K562 (cell line): Measurements from ENCODE around the gene SPTAN1. TPM values are rescaled to one million over a fixed set of nuclear protein-coding genes. Genes with fewer than 3 reads are reported as not detected.

ENCODE experiments used
- ATAC-seq: fragments of 200-7000 bp; cut with Tn5 transposase; 3 replicates; pipeline ENCODE4 v1.9.1; 2020; ENCODE audit warnings: moderate library complexity
- BruUV-seq: library from RNA; stranded (reverse); fragments of 400-500 nt; replicated peaks from 2 replicates; lab custom pipeline; 2021; lab: Mats Ljungman, UMichigan
- CTCF ChIA-PET: fragments of 300-600 bp; formaldehyde crosslinking; extraction: SDS; loops from one replicate; lab custom pipeline; 2021; ENCODE audit warnings: low intra/inter-chr PET ratio; lab: Yijun Ruan, JAX
- POLR2A ChIA-PET: fragments of 300-600, 350-650 bp; sonication (Branson Sonifier 250); formaldehyde crosslinking; extraction: SDS; loops from one replicate; lab custom pipeline; 2021; ENCODE audit warnings: antibody characterized with exemption, inconsistent platforms; lab: Yijun Ruan, JAX
- DNase-seq, 4 experiments: peaks; one replicate each; pipeline versions ENCODE4 v3.0.0 to v3.0.0-alpha.2; 2011 to 2018; ENCODE audit warnings: low spot score in 3 of 4, mixed read lengths in 3 of 4; ENCODE audit errors: extremely low read depth in 1 of 4
- FAIRE-seq: peaks from 2 replicates; lab custom pipeline; 2011; peaks lifted over from hg19 to GRCh38; lab: Jason Lieb, UNC
- H2AFZ ChIP-seq: 2 replicates; pipeline ENCODE4 v1.6.0; 2011; ENCODE audit warnings: low read depth, low read length, control low read depth, inconsistent platforms
- H3K27ac ChIP-seq: fragments of 200-600 bp; 3 replicates; pipeline ENCODE4 v1.8.0; 2011; ENCODE audit warnings: low read depth, mild to moderate bottlenecking, control low read depth, inconsistent platforms, low read length, moderate library complexity, mixed read lengths; ENCODE audit errors: extremely low read depth
- H3K27me3 ChIP-seq, 2 experiments: fragments of 300-600 bp in 1 of 2; 2 replicates in 1 of 2; 3 replicates in 1 of 2; pipeline versions ENCODE4 v1.6.0 to v1.8.0; 2011; ENCODE audit warnings: inconsistent platforms in 2 of 2, low read length in 2 of 2, mild to moderate bottlenecking in 1 of 2, mixed read lengths in 1 of 2, moderate library complexity in 1 of 2; ENCODE audit not compliant: control insufficient read depth in 2 of 2, insufficient read depth in 2 of 2
- H3K36me3 ChIP-seq: fragments of 300-600 bp; 3 replicates; pipeline ENCODE4 v1.8.0; 2011; ENCODE audit warnings: mild to moderate bottlenecking, low read length, inconsistent platforms; ENCODE audit not compliant: control insufficient read depth, insufficient read depth
- H3K4me1 ChIP-seq, 2 experiments: fragments of 200-600 bp in 1 of 2; replicated peaks in 1 of 2; 2 replicates in 1 of 2; 3 replicates in 1 of 2; pipeline versions ENCODE4 v1.5.1 to v1.8.0; 2011; ENCODE audit warnings: inconsistent platforms in 2 of 2, low read length in 2 of 2, mild to moderate bottlenecking in 1 of 2, mixed read lengths in 1 of 2, moderate library complexity in 1 of 2; ENCODE audit not compliant: control insufficient read depth in 2 of 2, insufficient read depth in 2 of 2
- H3K4me2 ChIP-seq: 2 replicates; pipeline ENCODE4 v1.6.1; 2011; ENCODE audit warnings: low read length, control low read depth, inconsistent platforms, mixed read lengths; ENCODE audit not compliant: insufficient read depth
- H3K4me3 ChIP-seq: fragments of 200-600 bp; sonication (generic), shearing (Covaris generic); 2 replicates; pipeline ENCODE4 v1.5.1; 2016; ENCODE audit warnings: control low read depth, inconsistent platforms
- H3K79me2 ChIP-seq: fragments of 200-600 bp; 3 replicates; pipeline ENCODE4 v1.8.0; 2011; ENCODE audit warnings: low read length, inconsistent platforms; ENCODE audit not compliant: control insufficient read depth, insufficient read depth
- H3K9ac ChIP-seq, 2 experiments: 2 replicates each; pipeline versions ENCODE4 v1.6.0 to v1.6.1; 2011; ENCODE audit warnings: low read depth in 2 of 2, low read length in 2 of 2, control low read depth in 1 of 2, inconsistent platforms in 1 of 2, mild to moderate bottlenecking in 1 of 2, mixed read lengths in 1 of 2; ENCODE audit not compliant: insufficient read depth in 1 of 2
- H3K9me1 ChIP-seq: one replicate; pipeline ENCODE4 v1.6.0; 2011; ENCODE audit warnings: inconsistent platforms, mild to moderate bottlenecking, low read length, moderate library complexity; ENCODE audit not compliant: control insufficient read depth, insufficient read depth
- H3K9me3 ChIP-seq: replicated peaks from 2 replicates; pipeline ENCODE4 v1.5.1; 2011; ENCODE audit warnings: low read depth, low read length, inconsistent platforms; ENCODE audit not compliant: control insufficient read depth, insufficient read depth
- H4K20me1 ChIP-seq: replicated peaks from 2 replicates; pipeline ENCODE4 v1.6.1; 2011; ENCODE audit warnings: low read length, inconsistent platforms, mixed read lengths; ENCODE audit not compliant: control insufficient read depth, insufficient read depth
- ADNP ChIP-seq: fragments of 200-800 bp; sonication (Bioruptor generic); IDR thresholded peaks from 2 replicates; pipeline ENCODE4 v1.6.1; 2016; ENCODE audit warnings: missing genetic modification characterization, missing compliant biosample characterization
- ARHGAP35 ChIP-seq: fragments of 450-650 bp; IDR thresholded peaks from 2 replicates; pipeline ENCODE4 v1.6.1; 2018; ENCODE audit not compliant: partially characterized antibody
- HEY1 ChIP-seq: fragments of 250-450 bp; sonication (Bioruptor Pico); IDR thresholded peaks from 2 replicates; pipeline ENCODE4 v1.5.0; 2020; ENCODE audit warnings: mild to moderate bottlenecking, moderate library complexity, borderline replicate concordance
- HSF4 ChIP-seq: fragments of 250-450 bp; sonication (Bioruptor Pico); IDR thresholded peaks from 2 replicates; pipeline ENCODE4 v2.1.2; 2022; ENCODE audit warnings: mild to moderate bottlenecking, moderate library complexity, borderline replicate concordance
- STAT5B ChIP-seq: fragments of 250-450 bp; sonication (Bioruptor Pico); IDR thresholded peaks from 2 replicates; pipeline ENCODE4 v1.8.0; 2021; ENCODE audit warnings: mild to moderate bottlenecking, inconsistent platforms
- XRCC4 ChIP-seq: IDR thresholded peaks from one replicate; pipeline ENCODE4 v1.6.1; 2011; ENCODE audit not compliant: insufficient read depth, insufficient read length; ENCODE audit errors: extremely low read depth
- ZNF780A ChIP-seq: fragments of 250-450 bp; sonication (Bioruptor Pico); IDR thresholded peaks from 2 replicates; pipeline ENCODE4 v1.5.0; 2021; ENCODE audit warnings: mild to moderate bottlenecking
- WGBS: fragments of 100-300 bp; shearing (Covaris generic); methylation state at CpG from one replicate; pipeline ENCODE4 v1.1.6; 2016; ENCODE audit warnings: low coverage, mixed read lengths; ENCODE audit not compliant: insufficient coverage; ENCODE audit errors: missing lambda C conversion rate; 5-methylcytosine and 5-hydroxymethylcytosine counted together
- in situ Hi-C: fragments of 300-500 bp; cut with MboI; formaldehyde crosslinking; loops from 4 replicates; pipeline ENCODE4 v1.15.0; 2018; ENCODE audit warnings: inconsistent platforms, mixed read lengths
- intact Hi-C: fragments of 100-400 bp; cut with micrococcal nuclease; formaldehyde crosslinking; loops from 2 replicates; pipeline ENCODE4 v1.14.2; 2022
- polyA plus RNA-seq, 8 experiments: library from polyadenylated mRNA; depleted of rRNA in 4 of 8; stranded (reverse) in 5 of 8; unstranded in 3 of 8; fragments of >200 nt; fragmentation: Nextera tagmentation in 2 of 8; fragmentation: Illumina TruSeq in 1 of 8; extraction: Ambion mirVana in 2 of 8; extraction: Trizol in 1 of 8; gene quantifications; 2 replicates each; pipeline versions ENCODE4 v1.2.1 to v1.2.3, GENCODE V29; 2011 to 2014; ENCODE audit warnings: inconsistent platforms in 1 of 8, missing spikeins in 1 of 8
- total RNA-seq, 7 experiments: library from RNA; depleted of rRNA in 6 of 7; stranded (reverse); fragments of >200 nt in 6 of 7; fragmentation: Illumina TruSeq in 2 of 7; extraction: Trizol in 2 of 7; gene quantifications; 2 replicates each; pipeline versions ENCODE4 v1.2.1 to v1.2.3, GENCODE V29; 2011 to 2021; ENCODE audit warnings: low replicate concordance in 1 of 7
- TF ChIP-seq, protein P1 (sequence below): fragments of 250-450 bp; sonication (Bioruptor Pico); IDR thresholded peaks from 2 replicates; pipeline ENCODE4 v1.8.0; 2021; ENCODE audit warnings: moderate library complexity, mild to moderate bottlenecking, inconsistent platforms
- TF ChIP-seq, protein P2 (sequence below): IDR thresholded peaks from 3 replicates; pipeline ENCODE4 v1.6.1; 2011; ENCODE audit warnings: borderline replicate concordance, mild to moderate bottlenecking; ENCODE audit not compliant: insufficient read length, insufficient read depth

The SPTAN1 gene
- total and polyA plus RNA-seq, 9 of the 15 experiments (the other 6 are each of a cell fraction or from before 2014, with no cell fraction given) = 1.5 to 13.5 (median 6.8) TPM

DNA sequence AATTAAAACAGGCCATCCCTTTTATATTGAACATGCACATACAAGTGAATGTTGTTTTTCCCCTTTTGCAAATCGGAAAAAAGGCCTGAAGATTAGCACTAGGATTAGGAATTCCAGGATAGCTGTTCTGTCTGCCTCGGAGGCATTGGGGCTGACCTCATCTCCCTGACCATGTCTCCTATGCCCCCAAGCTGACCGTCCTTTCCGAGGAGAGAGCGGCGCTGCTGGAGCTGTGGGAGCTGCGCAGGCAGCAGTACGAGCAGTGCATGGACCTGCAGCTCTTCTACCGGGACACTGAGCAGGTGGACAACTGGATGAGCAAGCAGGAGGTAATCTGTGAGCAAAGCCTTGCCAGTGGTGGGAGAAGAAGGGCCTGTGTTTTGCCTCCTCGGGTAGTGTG, 28.3 kb downstream of the SPTAN1 start:
- in situ Hi-C loops = no loop called here

More for the DNA sequence above, 28.3 kb downstream of the SPTAN1 start:
- no peak overlapping the region for H3K9ac ChIP-seq
- no peak overlapping the region for H3K27ac ChIP-seq
- FAIRE-seq = no peak
- WGBS = 26% methylated on average over 10 of the region's 10 CpGs
- no peaks in the 10 kb centered on the region for H3K79me2 ChIP-seq
- no peak for TF ChIP-seq STAT5B (CRISPR knock-in tag)
- TF ChIP-seq HSF4 (CRISPR knock-in tag) = no peak
- TF ChIP-seq ARHGAP35 = no peak
- no peak for TF ChIP-seq ADNP
- TF ChIP-seq, protein P1, sequence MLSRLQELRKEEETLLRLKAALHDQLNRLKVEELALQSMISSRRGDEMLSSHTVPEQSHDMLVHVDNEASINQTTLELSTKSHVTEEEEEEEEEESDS = no peak
- TF ChIP-seq HEY1 (CRISPR knock-in tag) = no peak
- TF ChIP-seq XRCC4 = no peak
- TF ChIP-seq, protein P2, sequence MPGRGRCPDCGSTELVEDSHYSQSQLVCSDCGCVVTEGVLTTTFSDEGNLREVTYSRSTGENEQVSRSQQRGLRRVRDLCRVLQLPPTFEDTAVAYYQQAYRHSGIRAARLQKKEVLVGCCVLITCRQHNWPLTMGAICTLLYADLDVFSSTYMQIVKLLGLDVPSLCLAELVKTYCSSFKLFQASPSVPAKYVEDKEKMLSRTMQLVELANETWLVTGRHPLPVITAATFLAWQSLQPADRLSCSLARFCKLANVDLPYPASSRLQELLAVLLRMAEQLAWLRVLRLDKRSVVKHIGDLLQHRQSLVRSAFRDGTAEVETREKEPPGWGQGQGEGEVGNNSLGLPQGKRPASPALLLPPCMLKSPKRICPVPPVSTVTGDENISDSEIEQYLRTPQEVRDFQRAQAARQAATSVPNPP = no peak
- TF ChIP-seq ZNF780A (CRISPR knock-in tag) = no peak
- BruUV-seq = no TSS peak
- H3K4me1 ChIP-seq = peaks cover 0 to 4% of the 10 kb centered on the region in 2 experiments; a peak in 1 of 5 replicates
- POLR2A ChIA-PET = no interaction called here
- no peak for ATAC-seq
- no peaks in the 10 kb centered on the region for H3K36me3 ChIP-seq
- no peak overlapping the region for H2AFZ ChIP-seq
- H3K27me3 ChIP-seq = no peaks in the 10 kb centered on the region
- CTCF ChIA-PET = no interaction called here
- no peaks in the 10 kb centered on the region for H3K9me1 ChIP-seq
- no peak overlapping the region for H3K4me2 ChIP-seq
- H3K9me3 ChIP-seq = no peaks in the 10 kb centered on the region
- H3K4me3 ChIP-seq = no peak overlapping the region
- no peaks in the 10 kb centered on the region; the same call in 1 of the 2 replicates for H4K20me1 ChIP-seq
- DNase-seq = no peak
- intact Hi-C loops = no loop called here
